ENCODE measurements around the gene CSMD2. TPM values are rescaled to one million over a fixed set of nuclear protein-coding genes. Genes with fewer than 3 reads are reported as not detected.

Gene CSMD2
- total RNA-seq, 2 experiments from 2014 or later, result not detected

DNA sequence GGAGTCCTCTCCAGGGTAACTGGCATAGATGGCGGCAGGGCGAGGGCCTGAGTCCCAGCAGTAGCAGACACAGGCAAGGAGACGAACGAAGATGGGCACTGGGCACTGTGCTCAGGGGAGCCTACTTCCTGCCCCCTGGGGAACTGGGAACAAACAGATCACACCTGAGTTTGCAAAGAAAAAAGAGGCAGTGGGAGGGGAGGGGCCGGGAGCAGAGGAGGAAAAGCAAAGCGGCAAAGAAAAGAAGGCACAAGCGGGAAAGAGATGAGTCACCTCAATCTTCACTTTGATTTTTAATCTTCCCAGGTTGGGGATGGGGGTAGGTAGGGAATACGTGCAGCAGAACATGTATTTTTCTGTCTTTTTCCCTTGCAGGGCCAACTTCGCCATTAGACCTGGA is 648.6 kb downstream of the CSMD2 start:
- Histone ChIP-seq H4K20me1 (ENCODE audit: insufficient read depth, low read length) (no peaks in the 10 kb centered on the region), H3K4me3 (ENCODE audit: low read depth, low read length, poor library complexity, severe bottlenecking) (no peak overlapping the region), H3K9me3 (ENCODE audit: low read length) (no peaks in the 10 kb centered on the region), H3K79me2 (ENCODE audit: insufficient read depth, low read depth, low read length) (no peaks in the 10 kb centered on the region), H2AFZ (ENCODE audit: low read length) (no peak overlapping the region), H3K36me3 (ENCODE audit: insufficient read depth, low read length) (no peaks in the 10 kb centered on the region), H3K4me2 (ENCODE audit: low read length) (no peak overlapping the region), H3K4me1 (ENCODE audit: insufficient read depth, low read length, poor library complexity, severe bottlenecking) (no peaks in the 10 kb centered on the region), H3K27ac (ENCODE audit: low read depth, low read length, poor library complexity, severe bottlenecking) (no peak overlapping the region), H3K9me2 (ENCODE audit: insufficient read depth, low read length) (no peaks in the 10 kb centered on the region)
- BruUV-seq (replicated peaks), result no TSS peak
- ChIA-PET CTCF (ENCODE audit: unreplicated experiment) (no interaction called here), POLR2A (no interaction called here)
- intact Hi-C loops (cut with micrococcal nuclease; ENCODE audit: unreplicated experiment), result no loop called here
- TF ChIP-seq, protein P1, sequence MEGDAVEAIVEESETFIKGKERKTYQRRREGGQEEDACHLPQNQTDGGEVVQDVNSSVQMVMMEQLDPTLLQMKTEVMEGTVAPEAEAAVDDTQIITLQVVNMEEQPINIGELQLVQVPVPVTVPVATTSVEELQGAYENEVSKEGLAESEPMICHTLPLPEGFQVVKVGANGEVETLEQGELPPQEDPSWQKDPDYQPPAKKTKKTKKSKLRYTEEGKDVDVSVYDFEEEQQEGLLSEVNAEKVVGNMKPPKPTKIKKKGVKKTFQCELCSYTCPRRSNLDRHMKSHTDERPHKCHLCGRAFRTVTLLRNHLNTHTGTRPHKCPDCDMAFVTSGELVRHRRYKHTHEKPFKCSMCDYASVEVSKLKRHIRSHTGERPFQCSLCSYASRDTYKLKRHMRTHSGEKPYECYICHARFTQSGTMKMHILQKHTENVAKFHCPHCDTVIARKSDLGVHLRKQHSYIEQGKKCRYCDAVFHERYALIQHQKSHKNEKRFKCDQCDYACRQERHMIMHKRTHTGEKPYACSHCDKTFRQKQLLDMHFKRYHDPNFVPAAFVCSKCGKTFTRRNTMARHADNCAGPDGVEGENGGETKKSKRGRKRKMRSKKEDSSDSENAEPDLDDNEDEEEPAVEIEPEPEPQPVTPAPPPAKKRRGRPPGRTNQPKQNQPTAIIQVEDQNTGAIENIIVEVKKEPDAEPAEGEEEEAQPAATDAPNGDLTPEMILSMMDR (conservative IDR thresholded peaks at IDR 0.05; ENCODE audit: low read length), result no peak
- no peak for TF ChIP-seq EZH2phosphoT487 (IDR thresholded peaks at IDR 0.05; ENCODE audit: borderline replicate concordance, low read depth, low read length)
- DNase-seq (ENCODE audit: low spot score), result no peak

DNA sequence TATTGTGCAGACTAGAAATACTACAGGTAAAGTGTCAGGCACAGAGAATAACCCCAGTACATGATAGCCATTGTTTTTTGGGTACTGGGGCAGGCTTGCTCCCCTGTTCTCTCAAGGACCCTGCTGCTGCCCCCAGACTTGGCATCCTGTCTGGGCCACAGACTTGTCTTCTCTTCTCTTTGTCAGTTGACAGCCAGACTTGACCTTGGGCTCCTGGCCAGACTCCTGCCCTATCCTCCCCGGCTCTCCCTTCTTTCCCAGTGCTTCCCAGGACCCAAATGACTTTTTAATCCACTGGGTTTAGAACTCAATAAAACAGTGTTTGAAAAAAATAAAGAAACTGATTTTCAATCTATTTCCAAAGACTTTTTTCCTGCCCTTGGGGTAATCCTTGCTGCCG is 649.4 kb downstream of the CSMD2 start:
- H3K79me2 ChIP-seq (ENCODE audit: insufficient read depth, low read depth, low read length), result no peaks in the 10 kb centered on the region
- no peaks in the 10 kb centered on the region for H3K4me1 ChIP-seq (ENCODE audit: insufficient read depth, low read length, poor library complexity, severe bottlenecking)
- CTCF ChIA-PET (ENCODE audit: unreplicated experiment), result no interaction called here

DNA sequence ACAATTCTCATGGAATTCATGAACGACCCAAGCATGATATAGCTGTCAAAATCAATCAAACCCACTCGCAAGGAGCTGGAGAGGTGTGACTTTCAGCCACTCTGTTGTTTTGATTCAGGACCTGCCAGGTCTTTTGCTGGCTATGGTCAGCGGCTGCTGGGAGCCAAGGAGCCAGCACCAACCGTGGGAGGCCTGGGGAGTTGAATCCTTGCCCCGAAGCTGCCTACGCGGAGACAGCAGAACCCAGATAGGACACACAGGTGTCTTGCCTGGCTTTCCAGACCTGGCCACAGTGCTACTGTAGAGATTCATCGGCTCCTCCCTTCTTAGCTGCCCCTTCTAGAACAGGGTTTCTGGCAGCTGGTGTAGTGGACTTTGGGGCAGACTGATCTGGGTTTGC is 649.9 kb downstream of the CSMD2 start:
- Histone ChIP-seq H3K4me1 (ENCODE audit: insufficient read depth, low read length, poor library complexity, severe bottlenecking) (no peaks in the 10 kb centered on the region), H3K27ac (ENCODE audit: low read depth, low read length, poor library complexity, severe bottlenecking) (no peak overlapping the region), H3K36me3 (ENCODE audit: insufficient read depth, low read length) (no peaks in the 10 kb centered on the region), H3K9me3 (ENCODE audit: low read length) (no peaks in the 10 kb centered on the region), H3K4me2 (ENCODE audit: low read length) (no peak overlapping the region), H3K79me2 (ENCODE audit: insufficient read depth, low read depth, low read length) (no peaks in the 10 kb centered on the region), H4K20me1 (ENCODE audit: insufficient read depth, low read length) (no peaks in the 10 kb centered on the region), H2AFZ (ENCODE audit: low read length) (no peak overlapping the region), H3K4me3 (ENCODE audit: low read depth, low read length, poor library complexity, severe bottlenecking) (no peak overlapping the region), H3K9me2 (ENCODE audit: insufficient read depth, low read length) (no peaks in the 10 kb centered on the region)
- ChIA-PET POLR2A (no interaction called here), CTCF (ENCODE audit: unreplicated experiment) (no interaction called here)
- BruUV-seq (replicated peaks), result no TSS peak
- intact Hi-C loops (cut with micrococcal nuclease; ENCODE audit: unreplicated experiment), result no loop called here
- TF ChIP-seq, protein P1 (conservative IDR thresholded peaks at IDR 0.05; ENCODE audit: low read length), result no peak
- TF ChIP-seq EZH2phosphoT487 (IDR thresholded peaks at IDR 0.05; ENCODE audit: borderline replicate concordance, low read depth, low read length), result no peak
- DNase-seq (ENCODE audit: low spot score), result no peak

More for the DNA sequence above, 649.4 kb downstream of the CSMD2 start:
- Histone ChIP-seq H4K20me1 (ENCODE audit: insufficient read depth, low read length) (no peaks in the 10 kb centered on the region), H3K9me3 (ENCODE audit: low read length) (no peaks in the 10 kb centered on the region), H3K36me3 (ENCODE audit: insufficient read depth, low read length) (no peaks in the 10 kb centered on the region), H2AFZ (ENCODE audit: low read length) (no peak overlapping the region), H3K9me2 (ENCODE audit: insufficient read depth, low read length) (no peaks in the 10 kb centered on the region), H3K27ac (ENCODE audit: low read depth, low read length, poor library complexity, severe bottlenecking) (no peak overlapping the region), H3K4me3 (ENCODE audit: low read depth, low read length, poor library complexity, severe bottlenecking) (no peak overlapping the region), H3K4me2 (ENCODE audit: low read length) (no peak overlapping the region)
- intact Hi-C loops (cut with micrococcal nuclease; ENCODE audit: unreplicated experiment), result no loop called here
- TF ChIP-seq EZH2phosphoT487 (IDR thresholded peaks at IDR 0.05; ENCODE audit: borderline replicate concordance, low read depth, low read length), result no peak
- TF ChIP-seq, protein P1 (conservative IDR thresholded peaks at IDR 0.05; ENCODE audit: low read length), result no peak
- no TSS peak for BruUV-seq (replicated peaks)
- POLR2A ChIA-PET, result no interaction called here
- no peak for DNase-seq (ENCODE audit: low spot score)
